DND-41 (cell line): ENCODE measurements around the gene THSD4.

Experiments used
- ATAC-seq: fragments of 200-7000 bp; cut with Tn5 transposase; 3 replicates; pipeline ENCODE4 v1.9.1; 2021; ENCODE audit warnings: low read depth; ENCODE audit not compliant: insufficient read depth
- DNase-seq: peaks from one replicate; pipeline ENCODE4 v3.0.0-alpha.2; 2020
- H2AFZ ChIP-seq: 2 replicates; pipeline ENCODE4 v1.6.0; 2012; ENCODE audit warnings: low read depth, low read length
- H3K27ac ChIP-seq: 2 replicates; pipeline ENCODE4 v1.5.1; 2012; ENCODE audit warnings: low read length, inconsistent platforms
- H3K27me3 ChIP-seq: fragments of 200-600 bp; sonication (generic); 2 replicates; pipeline ENCODE4 v1.6.0; 2012; ENCODE audit warnings: low read length, mild to moderate bottlenecking, inconsistent platforms; ENCODE audit not compliant: insufficient read depth, poor library complexity
- H3K36me3 ChIP-seq: 2 replicates; pipeline ENCODE4 v1.5.1; 2012; ENCODE audit warnings: low read length, inconsistent platforms; ENCODE audit not compliant: insufficient read depth
- H3K4me1 ChIP-seq: 2 replicates; pipeline ENCODE4 v1.5.1; 2012; ENCODE audit warnings: mild to moderate bottlenecking, low read length; ENCODE audit not compliant: insufficient read depth
- H3K4me2 ChIP-seq: 2 replicates; pipeline ENCODE4 v1.6.0; 2012; ENCODE audit warnings: mild to moderate bottlenecking, moderate library complexity, low read length, inconsistent platforms; ENCODE audit not compliant: insufficient read depth
- H3K4me3 ChIP-seq, 2 experiments: fragments of 200-600 bp in 1 of 2; shearing (Covaris generic) in 1 of 2; 2 replicates each; pipeline ENCODE4 v1.5.1; 2012 to 2016; ENCODE audit warnings: inconsistent platforms in 2 of 2, low read length in 2 of 2, mild to moderate bottlenecking in 2 of 2, low read depth in 1 of 2, moderate library complexity in 1 of 2
- H3K79me2 ChIP-seq: 2 replicates; pipeline ENCODE4 v1.6.0; 2012; ENCODE audit warnings: low read length, inconsistent platforms; ENCODE audit not compliant: insufficient read depth
- H3K9ac ChIP-seq: 2 replicates; pipeline ENCODE4 v1.6.0; 2012; ENCODE audit warnings: low read depth, mild to moderate bottlenecking, inconsistent platforms, low read length, moderate library complexity
- H3K9me3 ChIP-seq: 2 replicates; pipeline ENCODE4 v1.5.1; 2012; ENCODE audit warnings: low read length, moderate library complexity, mild to moderate bottlenecking, inconsistent platforms; ENCODE audit not compliant: insufficient read depth, severe bottlenecking
- H4K20me1 ChIP-seq: 2 replicates; pipeline ENCODE4 v1.6.0; 2012; ENCODE audit warnings: low read length; ENCODE audit not compliant: insufficient read depth
- CTCF ChIP-seq: IDR thresholded peaks from 2 replicates; pipeline ENCODE4 v1.5.1; 2012; ENCODE audit warnings: borderline replicate concordance, low read length, moderate library complexity, mild to moderate bottlenecking; ENCODE audit not compliant: poor library complexity, severe bottlenecking; ENCODE audit errors: extremely low read depth
- EZH2 ChIP-seq: IDR thresholded peaks from 3 replicates; pipeline ENCODE4 v1.6.1; 2012; ENCODE audit warnings: borderline replicate concordance, low read depth, mild to moderate bottlenecking, moderate library complexity, low read length, inconsistent platforms; ENCODE audit not compliant: severe bottlenecking

The THSD4 gene

GRCh38 chr15:71256934-71257664 is 141.8 kb downstream of the THSD4 start:
- Histone ChIP-seq H4K20me1 (no peaks in the 10 kb centered on the region), H3K4me3 (no peak overlapping the region), H3K36me3 (no peaks in the 10 kb centered on the region), H3K4me1 (no peaks in the 10 kb centered on the region), H3K27ac (no peak overlapping the region), H2AFZ (no peak overlapping the region), H3K9ac (no peak overlapping the region), H3K27me3 (no peaks in the 10 kb centered on the region), H3K4me2 (no peak overlapping the region), H3K9me3 (no peaks in the 10 kb centered on the region), H3K79me2 (no peaks in the 10 kb centered on the region)
- DNase-seq (no peak), ATAC-seq (no peak)
- TF ChIP-seq EZH2 (no peak), CTCF (no peak)

GRCh38 chr15:71259866-71260265 is 144.6 kb downstream of the THSD4 start:
- no peak for TF ChIP-seq CTCF
- TF ChIP-seq EZH2: no peak
- Histone ChIP-seq H2AFZ (no peak overlapping the region), H4K20me1 (no peaks in the 10 kb centered on the region), H3K36me3 (no peaks in the 10 kb centered on the region), H3K27ac (no peak overlapping the region), H3K4me2 (no peak overlapping the region), H3K9me3 (no peaks in the 10 kb centered on the region), H3K4me1 (no peaks in the 10 kb centered on the region), H3K79me2 (no peaks in the 10 kb centered on the region), H3K9ac (no peak overlapping the region), H3K4me3 (no peak overlapping the region), H3K27me3 (no peaks in the 10 kb centered on the region)
- DNase-seq: no peak
- no peak for ATAC-seq

- no peak for TF ChIP-seq EZH2
- TF ChIP-seq CTCF: no peak
- no peaks in the 10 kb centered on the region for H3K79me2 ChIP-seq
- H4K20me1 ChIP-seq: no peaks in the 10 kb centered on the region
- DNase-seq (no peak), ATAC-seq (no peak)
- no peaks in the 10 kb centered on the region for H3K9me3 ChIP-seq
- no peaks in the 10 kb centered on the region for H3K4me1 ChIP-seq
- H3K36me3 ChIP-seq: no peaks in the 10 kb centered on the region
- no peak overlapping the region for H3K4me2 ChIP-seq
- H3K4me3 ChIP-seq: no peak overlapping the region
- no peaks in the 10 kb centered on the region for H3K27me3 ChIP-seq
- H2AFZ ChIP-seq: no peak overlapping the region
- no peak overlapping the region for H3K9ac ChIP-seq
- no peak overlapping the region for H3K27ac ChIP-seq
Measured at GRCh38 chr15:71261418-71261817, 146.1 kb downstream of the THSD4 start.
